Measurements from ENCODE around the gene DNER.
"Not testable (repeated sequence)": the region's sequence is repeated elsewhere in the genome, so short reads cannot be mapped to it uniquely, and the experiment has no call there.

DNER gene

GRCh38 chr2:229715895-229716507 is 1.6 kb upstream of the DNER start:
- in situ Hi-C loops (cut with MboI; ENCODE audit: low sequenced_read_pairs): no loop called here

DNA sequence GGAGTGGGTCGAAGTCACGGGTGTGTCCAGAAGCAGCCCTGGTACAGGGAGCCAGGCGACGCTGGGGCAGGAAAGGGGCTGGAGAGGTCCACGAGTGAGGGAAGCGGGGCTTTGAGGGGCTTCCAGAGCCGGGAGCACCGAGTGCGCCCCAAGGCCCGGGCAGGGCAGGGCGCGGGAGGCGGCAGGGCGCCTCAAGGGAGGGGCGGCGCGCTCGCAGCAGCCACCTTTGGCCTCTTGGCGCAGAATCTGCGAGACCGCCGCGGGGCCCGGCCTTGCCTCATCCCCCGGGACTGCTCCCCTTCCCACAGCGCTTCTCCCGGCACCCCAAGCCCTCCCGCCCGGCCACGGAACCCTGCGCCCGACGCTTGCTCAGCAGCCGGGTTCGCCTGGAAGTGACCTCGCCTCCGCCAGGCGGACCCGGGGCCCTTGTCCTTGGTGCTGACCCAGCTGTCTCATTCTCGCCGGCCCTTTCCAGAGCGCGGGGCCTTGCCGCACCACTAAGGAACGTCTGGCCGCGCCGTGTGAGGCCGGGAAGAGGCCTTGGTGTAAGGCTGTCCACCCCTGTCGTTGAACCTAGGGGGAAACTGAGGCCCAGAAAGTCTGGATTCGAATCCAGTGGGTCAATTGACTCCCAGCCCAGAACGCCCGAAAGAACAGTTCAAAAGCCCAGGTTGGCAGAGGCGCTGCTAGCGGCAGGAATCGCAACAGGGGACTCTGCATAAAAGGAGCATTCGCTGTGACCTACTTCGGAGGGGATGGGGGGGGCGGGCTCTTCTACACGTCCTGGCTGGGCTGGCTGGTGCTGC is 584 bp upstream of the DNER start:
- in situ Hi-C loops (cut with MboI; ENCODE audit: low sequenced_read_pairs): no loop called here

DNA sequence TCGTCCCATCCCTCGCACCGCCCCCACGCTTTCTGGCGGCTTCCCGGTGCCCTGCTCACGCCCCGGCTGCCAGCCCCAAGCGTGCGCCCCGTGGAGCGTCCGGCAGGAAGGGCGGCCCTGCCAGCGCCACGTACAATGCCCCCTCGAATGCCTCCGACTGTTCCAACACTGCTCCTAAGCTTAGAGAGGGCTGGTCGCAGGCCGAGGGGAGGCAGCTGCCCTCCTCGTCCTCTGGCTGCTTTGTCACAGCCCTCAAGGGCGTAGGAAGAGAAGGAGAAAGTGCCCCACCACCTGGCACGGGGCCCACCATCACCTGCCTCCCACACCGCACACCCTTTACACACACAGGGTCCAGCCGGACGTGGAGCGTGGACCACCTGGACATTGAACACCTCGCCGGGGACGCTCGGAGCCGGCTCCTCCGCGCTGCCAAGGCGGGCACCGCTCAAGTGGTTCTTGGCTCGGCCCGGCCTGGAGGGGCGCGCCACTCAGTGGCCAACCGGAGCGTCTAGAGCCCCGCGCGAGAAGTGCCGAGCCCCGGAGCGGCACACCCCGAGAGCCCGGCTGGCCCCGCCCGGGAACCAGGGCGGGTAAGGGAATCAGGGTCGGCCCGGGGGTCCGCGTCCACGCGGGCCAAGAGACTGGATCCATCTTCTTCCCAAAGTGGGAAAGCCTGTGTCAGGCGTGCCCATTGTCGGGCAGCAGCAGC is 830 bp downstream of the DNER start:
- in situ Hi-C loops (cut with MboI; ENCODE audit: low sequenced_read_pairs): no loop called here

- in situ Hi-C loops (cut with MboI; ENCODE audit: low sequenced_read_pairs): no loop called here
Observed at GRCh38 chr2:229712136-229712535, 2.2 kb downstream of the DNER start.

DNA sequence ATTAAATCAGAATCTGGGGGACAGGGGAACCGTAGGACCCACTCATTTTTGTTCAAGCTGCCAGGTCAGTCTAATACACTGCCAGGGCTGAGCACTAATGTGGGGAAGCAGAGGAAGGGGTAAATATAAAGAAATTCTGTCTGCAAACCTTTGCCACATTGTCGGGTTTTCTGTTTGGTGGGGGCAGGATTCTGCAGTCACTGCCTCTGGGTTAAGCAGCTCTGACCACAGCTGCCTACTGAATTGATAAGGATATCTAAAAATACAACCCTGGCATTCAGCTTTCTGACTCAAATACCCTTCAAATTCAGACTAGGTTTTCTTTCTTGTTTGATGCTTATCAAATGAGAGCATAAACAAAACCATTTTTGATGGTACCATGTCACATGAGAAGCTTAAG is 6.0 kb downstream of the DNER start:
- in situ Hi-C loops (cut with MboI; ENCODE audit: low sequenced_read_pairs): no loop called here

- in situ Hi-C loops (cut with MboI; ENCODE audit: low sequenced_read_pairs): no loop called here
Observed at GRCh38 chr2:229703909-229704630, 10.3 kb downstream of the DNER start.

DNA sequence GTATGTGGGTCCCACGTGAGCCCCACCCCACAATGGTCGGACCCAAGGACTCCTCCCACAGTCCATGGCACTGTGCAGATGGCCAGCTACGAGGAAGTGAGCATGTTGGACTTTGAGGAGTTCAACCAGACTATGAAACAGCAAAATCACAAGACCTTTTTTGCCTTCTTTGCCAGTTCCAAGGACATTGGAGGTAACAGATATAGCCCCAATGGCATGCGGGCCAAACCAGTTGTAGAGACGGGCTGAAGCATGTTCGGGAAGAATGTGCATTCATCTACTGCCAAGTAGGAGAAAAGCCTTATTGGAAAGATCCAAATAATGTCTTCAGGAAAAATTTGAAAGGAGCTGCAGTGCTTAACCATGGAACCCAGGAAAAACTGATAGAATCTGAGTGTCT is 12.6 kb downstream of the DNER start:
- in situ Hi-C loops (cut with MboI; ENCODE audit: low sequenced_read_pairs): no loop called here

DNA sequence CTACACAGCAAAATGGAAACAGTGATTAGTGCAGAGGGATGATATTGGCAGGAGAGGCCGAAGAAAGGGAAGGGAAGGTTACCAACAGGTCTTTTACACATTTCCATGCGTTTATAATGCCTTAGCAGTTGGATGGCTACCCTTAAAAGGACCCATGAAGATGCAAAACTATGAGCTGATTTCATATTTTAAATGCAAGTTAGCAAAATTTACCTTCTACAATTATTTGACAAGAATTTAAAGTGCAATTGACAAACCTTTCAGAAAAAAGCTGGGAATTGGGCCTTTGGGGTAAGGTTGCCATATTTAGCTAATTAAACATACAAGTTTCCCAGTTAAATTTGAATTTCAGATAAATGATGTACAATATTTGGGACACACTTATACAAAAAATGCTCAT is 13.3 kb downstream of the DNER start:
- in situ Hi-C loops (cut with MboI; ENCODE audit: low sequenced_read_pairs): no loop called here

DNA sequence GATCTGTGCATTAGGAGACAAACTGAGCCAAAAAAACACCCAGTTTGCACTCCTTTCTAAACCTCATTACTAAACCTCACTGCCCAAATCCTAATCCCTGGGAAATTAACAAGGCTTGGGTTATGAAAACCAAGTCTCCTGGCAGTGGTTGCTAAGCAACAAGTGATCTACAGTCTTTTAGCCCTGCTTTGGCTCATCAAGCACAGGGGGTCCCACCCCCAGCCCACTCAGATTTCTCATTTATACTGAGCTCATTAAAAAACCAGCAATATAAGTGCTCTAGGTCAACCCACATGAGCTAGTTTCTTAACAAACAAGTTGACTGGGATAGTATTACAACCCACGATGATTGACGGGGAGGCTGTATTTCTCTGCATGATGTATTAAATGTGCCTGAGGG is 18.4 kb downstream of the DNER start:
- in situ Hi-C loops (cut with MboI; ENCODE audit: low sequenced_read_pairs): no loop called here

DNA sequence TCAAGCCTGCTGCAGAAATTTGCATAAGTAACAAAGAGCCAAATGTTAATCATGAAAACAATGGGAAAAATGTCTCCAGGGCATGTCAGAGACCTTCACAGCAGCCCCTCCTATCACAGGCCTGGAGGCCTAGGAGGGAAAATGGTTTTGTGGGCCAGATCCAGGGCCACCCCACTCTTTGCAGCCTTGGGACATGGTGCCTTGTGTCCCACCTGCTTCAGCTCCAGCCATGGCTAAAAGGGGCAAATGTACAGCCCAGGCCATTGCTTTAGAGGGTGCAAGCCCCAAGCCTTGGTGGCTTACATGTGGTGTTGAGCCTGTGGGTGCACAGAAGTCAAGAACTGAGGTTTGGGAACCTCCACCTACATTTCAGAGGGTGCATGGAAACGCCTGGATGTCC is 20.5 kb downstream of the DNER start:
- in situ Hi-C loops (cut with MboI; ENCODE audit: low sequenced_read_pairs): not testable (repeated sequence)

- in situ Hi-C loops (cut with MboI; ENCODE audit: low sequenced_read_pairs): no loop called here
Observed at GRCh38 chr2:229691631-229692030, 22.7 kb downstream of the DNER start.

GRCh38 chr2:229689307-229689839 is 25.0 kb downstream of the DNER start:
- in situ Hi-C loops (cut with MboI; ENCODE audit: low sequenced_read_pairs): no loop called here

GRCh38 chr2:229688141-229688540 is 26.2 kb downstream of the DNER start:
- in situ Hi-C loops (cut with MboI; ENCODE audit: low sequenced_read_pairs): no loop called here

GRCh38 chr2:229686122-229686919 is 28.0 kb downstream of the DNER start:
- in situ Hi-C loops (cut with MboI; ENCODE audit: low sequenced_read_pairs): no loop called here

DNA sequence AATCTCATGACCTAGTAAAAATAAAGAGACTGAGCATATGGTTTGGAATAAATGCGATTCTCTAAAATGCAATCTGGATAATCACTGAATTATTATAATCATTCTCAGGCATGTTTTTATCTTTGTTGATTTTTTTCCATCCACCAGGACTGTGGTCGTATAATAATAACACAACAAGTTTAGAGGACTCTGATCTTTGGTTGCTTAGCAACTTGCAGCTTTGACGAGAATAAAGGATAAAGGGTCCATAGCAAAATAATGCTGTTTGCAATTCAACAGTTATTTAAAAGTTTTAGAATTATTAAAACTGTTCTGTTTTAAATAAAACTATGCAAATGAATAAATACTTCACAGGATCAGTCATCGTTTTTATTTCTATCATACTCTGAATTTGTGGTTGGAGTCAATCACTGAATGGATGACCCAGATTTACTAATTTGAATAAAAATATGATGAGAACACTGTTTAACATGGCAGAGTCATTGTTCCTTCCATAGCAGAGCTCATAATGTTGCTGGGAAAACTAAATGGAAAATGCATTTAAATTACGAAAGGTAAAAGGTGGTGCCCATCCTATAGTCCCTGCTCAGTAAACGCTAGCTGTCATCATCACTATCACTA is 29.3 kb downstream of the DNER start:
- in situ Hi-C loops (cut with MboI; ENCODE audit: low sequenced_read_pairs): no loop called here

- in situ Hi-C loops (cut with MboI; ENCODE audit: low sequenced_read_pairs): no loop called here
Observed at GRCh38 chr2:229679393-229680125, 34.8 kb downstream of the DNER start.

DNA sequence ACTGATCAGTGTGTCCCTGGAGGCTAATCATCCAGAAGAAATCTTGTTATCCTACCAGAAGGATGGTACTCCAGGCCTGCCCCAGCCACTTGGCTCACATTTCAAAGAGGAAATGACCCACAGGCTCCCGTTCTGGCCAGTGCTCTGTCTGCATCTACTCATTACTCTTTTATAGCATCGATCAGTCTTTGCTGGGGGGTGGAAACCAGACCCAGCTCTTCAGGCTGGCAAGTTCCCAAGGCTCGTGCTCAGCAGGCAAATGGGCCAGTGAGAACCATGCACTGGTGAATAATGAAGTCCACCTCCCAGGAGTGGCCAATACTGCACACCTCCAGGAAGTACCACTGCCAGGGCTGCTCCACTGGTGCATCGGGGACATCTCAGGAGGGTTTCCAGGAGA is 38.8 kb downstream of the DNER start:
- in situ Hi-C loops (cut with MboI; ENCODE audit: low sequenced_read_pairs): no loop called here

DNA sequence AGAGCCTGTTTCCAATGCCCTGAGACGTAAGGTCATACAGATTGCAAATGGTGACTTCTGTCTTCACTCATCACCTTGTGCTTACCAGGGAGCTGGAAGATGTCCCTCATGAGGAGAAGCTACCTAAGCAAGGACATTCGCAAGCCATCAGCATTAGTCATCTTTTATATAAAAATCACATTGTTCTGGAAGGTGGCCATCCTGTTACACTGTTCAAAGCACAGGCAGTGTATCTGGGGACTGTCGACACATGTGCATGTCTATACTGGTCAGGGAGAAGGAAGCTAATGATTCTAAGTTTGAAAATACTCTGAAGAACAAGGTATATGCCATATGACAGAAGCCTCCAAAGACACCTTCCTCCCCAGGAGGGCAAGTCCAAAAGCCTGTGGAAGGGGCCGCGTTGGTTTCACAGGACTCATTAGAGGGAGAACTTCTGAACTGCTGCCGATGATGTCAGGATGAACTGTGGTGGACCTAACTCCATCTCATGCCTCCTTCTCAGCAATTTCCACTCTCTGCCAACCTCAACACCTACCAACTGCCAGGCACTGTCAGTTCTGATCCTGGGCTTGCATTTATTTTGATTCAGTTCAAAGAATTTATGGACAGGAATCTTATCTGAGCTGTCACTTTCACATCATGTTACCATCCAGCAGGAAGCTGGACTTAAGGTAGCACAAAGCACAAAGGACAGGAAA is 39.4 kb downstream of the DNER start:
- in situ Hi-C loops (cut with MboI; ENCODE audit: low sequenced_read_pairs): no loop called here

- in situ Hi-C loops (cut with MboI; ENCODE audit: low sequenced_read_pairs): no loop called here
Observed at GRCh38 chr2:229673676-229674075, 40.7 kb downstream of the DNER start.
